Hepatocyte (in vitro differentiated cells): ENCODE results near the gene ADGRV1. TPM values are rescaled to one million over a fixed set of nuclear protein-coding genes. Genes with fewer than 3 reads are reported as not detected.

Source experiments
- DNase-seq: peaks from one replicate; pipeline ENCODE4 v3.0.0-alpha.2; 2016; ENCODE audit warnings: low spot score
- H2AFZ ChIP-seq: fragments of 200-600 bp; sonication (generic); 2 replicates; pipeline ENCODE4 v1.6.0; 2016; ENCODE audit warnings: antibody characterized with exemption, mild to moderate bottlenecking
- H3K27ac ChIP-seq: fragments of 200-600 bp; sonication (generic); 2 replicates; pipeline ENCODE4 v1.5.1; 2016; ENCODE audit warnings: mild to moderate bottlenecking
- H3K27me3 ChIP-seq: fragments of 200-600 bp; sonication (generic); 2 replicates; pipeline ENCODE4 v1.6.1; 2016
- H3K36me3 ChIP-seq: fragments of 200-600 bp; sonication (generic); replicated peaks from 2 replicates; pipeline ENCODE4 v1.5.1; 2016; ENCODE audit warnings: low read depth; ENCODE audit not compliant: insufficient read depth
- H3K4me1 ChIP-seq: fragments of 200-600 bp; sonication (generic); 2 replicates; pipeline ENCODE4 v1.5.1; 2016; ENCODE audit warnings: mild to moderate bottlenecking, moderate library complexity; ENCODE audit not compliant: insufficient read depth
- H3K4me2 ChIP-seq: fragments of 200-600 bp; sonication (generic); 2 replicates; pipeline ENCODE4 v1.6.0; 2016
- H3K4me3 ChIP-seq: fragments of 200-600 bp; sonication (generic); 2 replicates; pipeline ENCODE4 v1.5.1; 2016; ENCODE audit warnings: mild to moderate bottlenecking
- H3K79me2 ChIP-seq: fragments of 200-600 bp; sonication (generic); 2 replicates; pipeline ENCODE4 v1.6.0; 2017; ENCODE audit warnings: mild to moderate bottlenecking
- H3K9me2 ChIP-seq: fragments of 200-600 bp; sonication (generic); replicated peaks from 2 replicates; pipeline ENCODE4 v1.6.0; 2017; ENCODE audit warnings: mild to moderate bottlenecking; ENCODE audit not compliant: insufficient read depth
- H3K9me3 ChIP-seq: fragments of 200-600 bp; sonication (generic); 2 replicates; pipeline ENCODE4 v1.5.1; 2016; ENCODE audit warnings: low read depth, mild to moderate bottlenecking
- H4K20me1 ChIP-seq: fragments of 200-600 bp; sonication (generic); 2 replicates; pipeline ENCODE4 v1.6.0; 2016; ENCODE audit warnings: mild to moderate bottlenecking; ENCODE audit not compliant: insufficient read depth, poor library complexity, severe bottlenecking
- CTCF ChIP-seq: fragments of 200-600 bp; sonication (generic); IDR thresholded peaks from 2 replicates; pipeline ENCODE4 v1.5.1; 2016; ENCODE audit warnings: antibody characterized with exemption, mild to moderate bottlenecking; ENCODE audit not compliant: poor library complexity
- EZH2 ChIP-seq: fragments of 200-600 bp; sonication (generic); IDR thresholded peaks from 2 replicates; pipeline ENCODE4 v1.6.1; 2016; ENCODE audit warnings: antibody characterized with exemption, mild to moderate bottlenecking, borderline replicate concordance
- EZH2phosphoT487 ChIP-seq: fragments of 200-600 bp; sonication (generic); IDR thresholded peaks from one replicate; pipeline ENCODE4 v1.6.1; 2018; ENCODE audit warnings: antibody characterized with exemption, mild to moderate bottlenecking, low read depth, moderate library complexity; ENCODE audit not compliant: unreplicated experiment, severe bottlenecking
- WGBS: methylation state at CpG from one replicate; pipeline ENCODE4 v1.1.6; 2016; ENCODE audit warnings: low lambda C conversion rate; ENCODE audit errors: missing lambda C conversion rate; 5-methylcytosine and 5-hydroxymethylcytosine counted together
- polyA plus RNA-seq: library from polyadenylated mRNA; unstranded; fragments of >200 nt; fragmentation: Nextera tagmentation; extraction: Ambion mirVana; gene quantifications from 2 replicates; pipeline ENCODE4 v1.2.1, GENCODE V29; 2016
- total RNA-seq: library from RNA; depleted of rRNA; stranded (reverse); fragments of >200 nt; gene quantifications from 2 replicates; pipeline ENCODE4 v1.2.3, GENCODE V29; 2014

ADGRV1 gene
- total RNA-seq (68.2 and 74.9 TPM in 2 replicates), polyA plus RNA-seq (81.2 and 88.3 TPM in 2 replicates)

- no peaks in the 10 kb centered on the region for H3K9me3 ChIP-seq
- no peaks in the 10 kb centered on the region for H3K9me2 ChIP-seq
- TF ChIP-seq CTCF (no peak), EZH2phosphoT487 (no peak), EZH2 (no peak)
- peak; percentile 94 for DNase-seq
- H3K4me2 ChIP-seq, result peak within 1 kb of the TSS; percentile 80
- peak within 1 kb of the TSS; percentile 62 for H2AFZ ChIP-seq
- under 1% methylated on average over 58 of the region's 60 CpGs for WGBS
- H3K79me2 ChIP-seq, result no peaks in the 10 kb centered on the region
- H3K27ac ChIP-seq, result peak within 1 kb of the TSS; percentile 20
- no peaks in the 10 kb centered on the region for H3K4me1 ChIP-seq
- H3K36me3 ChIP-seq, result no peaks in the 10 kb centered on the region
- peak within 1 kb of the TSS; percentile 64 for H3K4me3 ChIP-seq
- H3K27me3 ChIP-seq, result peaks cover 10% of the 10 kb centered on the region
- H4K20me1 ChIP-seq, result no peaks in the 10 kb centered on the region
Measured at GRCh38 chr5:90558344-90559192, at the start of gene ADGRV1. ADGRV1 (plus strand) TSS chr5:90558797; CDS start chr5:90558896, 99 bp downstream.

GRCh38 chr5:90510438-90510837 is 48.2 kb upstream of the ADGRV1 start:
- Histone ChIP-seq H3K27ac (no peak overlapping the region), H3K27me3 (no peaks in the 10 kb centered on the region), H4K20me1 (no peaks in the 10 kb centered on the region), H3K79me2 (no peaks in the 10 kb centered on the region), H3K4me1 (no peaks in the 10 kb centered on the region), H3K4me2 (no peak overlapping the region), H3K36me3 (no peaks in the 10 kb centered on the region), H3K9me2 (no peaks in the 10 kb centered on the region), H2AFZ (no peak overlapping the region), H3K4me3 (no peak overlapping the region), H3K9me3 (no peaks in the 10 kb centered on the region)
- DNase-seq, result no peak
- no peak for TF ChIP-seq EZH2
- no peak for TF ChIP-seq EZH2phosphoT487
- no peak for TF ChIP-seq CTCF
- 94% methylated on average over 1 of the region's 1 CpG for WGBS

GRCh38 chr5:90514520-90514919 is 44.1 kb upstream of the ADGRV1 start:
- H3K27ac ChIP-seq, result no peak overlapping the region
- no peak for DNase-seq
- no peaks in the 10 kb centered on the region for H3K36me3 ChIP-seq
- H3K4me1 ChIP-seq, result no peaks in the 10 kb centered on the region
- no peak overlapping the region for H3K4me3 ChIP-seq
- H3K9me2 ChIP-seq, result no peaks in the 10 kb centered on the region
- no peaks in the 10 kb centered on the region for H4K20me1 ChIP-seq
- H3K9me3 ChIP-seq, result peaks cover 5% of the 10 kb centered on the region
- no peaks in the 10 kb centered on the region for H3K27me3 ChIP-seq
- no peaks in the 10 kb centered on the region for H3K79me2 ChIP-seq
- TF ChIP-seq EZH2phosphoT487, result no peak
- no peak for TF ChIP-seq CTCF
- no peak for TF ChIP-seq EZH2
- no peak overlapping the region for H2AFZ ChIP-seq
- 74% methylated on average over 3 of the region's 3 CpGs for WGBS
- H3K4me2 ChIP-seq, result no peak overlapping the region
